GM12878 (cell line): ENCODE results near the gene GOLGA6L10. TPM values are rescaled to one million over a fixed set of nuclear protein-coding genes. Genes with fewer than 3 reads are reported as not detected.
"Not testable (repeated sequence)": the region's sequence is repeated elsewhere in the genome, so short reads cannot be mapped to it uniquely, and the experiment has no call there.

ENCODE experiments used
- ATAC-seq: fragments of 200-7000 bp; cut with Tn5 transposase; 3 replicates; pipeline ENCODE4 v1.9.1; 2020; ENCODE audit warnings: mild to moderate bottlenecking, moderate library complexity
- BruUV-seq: library from RNA; stranded (reverse); fragments of 400-500 nt; replicated peaks from 2 replicates; lab custom pipeline; 2021; lab: Mats Ljungman, UMichigan
- CTCF ChIA-PET: fragments of 300-600 bp; sonication (Branson Sonifier 250); formaldehyde crosslinking; extraction: SDS; loops from one replicate; lab custom pipeline; 2021; ENCODE audit warnings: inconsistent platforms; lab: Yijun Ruan, JAX
- POLR2A ChIA-PET: fragments of 350-600 bp; formaldehyde crosslinking; extraction: SDS; loops from one replicate; lab custom pipeline; 2021; ENCODE audit warnings: inconsistent platforms; lab: Charles Lee
- RAD21 ChIA-PET: fragments of 300-600 bp; sonication (Branson Sonifier 250); formaldehyde crosslinking; loops from one replicate; lab custom pipeline; 2023; ENCODE audit warnings: antibody characterized with exemption; ENCODE audit not compliant: unreplicated experiment; lab: Charles Lee
- SMC1A ChIA-PET: fragments of 300-600 bp; sonication (Branson Sonifier 250); formaldehyde crosslinking; loops from one replicate; lab custom pipeline; 2023; ENCODE audit not compliant: unreplicated experiment, uncharacterized antibody; lab: Charles Lee
- DNase-seq: peaks from one replicate; pipeline ENCODE4 v3.0.0-alpha.2; 2011; ENCODE audit warnings: low read depth, low spot score
- FAIRE-seq: peaks from 3 replicates; lab custom pipeline; 2011; peaks lifted over from hg19 to GRCh38; lab: Jason Lieb, UNC
- H2AFZ ChIP-seq: 2 replicates; pipeline ENCODE4 v1.6.0; 2011; ENCODE audit warnings: low read depth, low read length, control low read depth; ENCODE audit not compliant: control insufficient read depth
- H3K27ac ChIP-seq: 2 replicates; pipeline ENCODE4 v1.5.1; 2011; ENCODE audit warnings: control low read depth; ENCODE audit not compliant: control insufficient read depth, insufficient read depth
- H3K27me3 ChIP-seq, 2 experiments: replicated peaks in 1 of 2; 2 replicates each; pipeline versions ENCODE4 v1.6.0 to v1.6.1; 2011; ENCODE audit warnings: low read length in 1 of 2; ENCODE audit not compliant: control insufficient read depth in 2 of 2, insufficient read depth in 2 of 2
- H3K36me3 ChIP-seq, 2 experiments: 2 replicates each; pipeline ENCODE4 v1.5.1; 2011; ENCODE audit warnings: low read length in 1 of 2; ENCODE audit not compliant: control insufficient read depth in 2 of 2, insufficient read depth in 2 of 2
- H3K4me1 ChIP-seq: 2 replicates; pipeline ENCODE4 v1.6.1; 2011; ENCODE audit warnings: mild to moderate bottlenecking, low read length, moderate library complexity, mixed read lengths; ENCODE audit not compliant: control insufficient read depth, insufficient read depth
- H3K4me2 ChIP-seq: 2 replicates; pipeline ENCODE4 v1.6.0; 2011; ENCODE audit warnings: control low read depth; ENCODE audit not compliant: control insufficient read depth, insufficient read depth
- H3K4me3 ChIP-seq: fragments of 200-600 bp; sonication (generic); 2 replicates; pipeline ENCODE4 v1.5.1; 2016
- H3K79me2 ChIP-seq: 2 replicates; pipeline ENCODE4 v1.6.0; 2011; ENCODE audit warnings: low read length; ENCODE audit not compliant: control insufficient read depth, insufficient read depth
- H3K9ac ChIP-seq: 2 replicates; pipeline ENCODE4 v1.8.0; 2011; ENCODE audit warnings: low read length, control low read depth, mixed read lengths; ENCODE audit not compliant: control insufficient read depth, insufficient read depth
- H3K9me3 ChIP-seq: replicated peaks from 3 replicates; pipeline ENCODE4 v1.5.1; 2011; ENCODE audit warnings: mild to moderate bottlenecking, low read length; ENCODE audit not compliant: control insufficient read depth, insufficient read depth
- H4K20me1 ChIP-seq: 2 replicates; pipeline ENCODE4 v1.6.0; 2011; ENCODE audit not compliant: control insufficient read depth, insufficient read depth
- E4F1 ChIP-seq: fragments of 450-650 bp; IDR thresholded peaks from 2 replicates; pipeline ENCODE4 v1.6.1; 2018; ENCODE audit warnings: borderline replicate concordance, mild to moderate bottlenecking; ENCODE audit not compliant: partially characterized antibody
- NFIC ChIP-seq: IDR thresholded peaks from 2 replicates; pipeline ENCODE4 v1.6.1; 2012; ENCODE audit warnings: low read depth, mild to moderate bottlenecking, inconsistent platforms, low read length, moderate library complexity
- WGBS: methylation state at CpG from one replicate; pipeline ENCODE4 v1.1.6; 2016; ENCODE audit warnings: low lambda C conversion rate; ENCODE audit not compliant: insufficient replicate concordance, insufficient coverage; ENCODE audit errors: missing lambda C conversion rate; 5-methylcytosine and 5-hydroxymethylcytosine counted together
- in situ Hi-C: fragments of 300-500 bp; cut with MboI; formaldehyde crosslinking; loops from 9 replicates; pipeline ENCODE4 v1.14.3; 2018; ENCODE audit warnings: mixed read lengths
- intact Hi-C: fragments of 100-400 bp; cut with micrococcal nuclease; formaldehyde crosslinking; loops from one replicate; pipeline ENCODE4 v1.14.2; 2022; ENCODE audit not compliant: unreplicated experiment
- polyA plus RNA-seq, 11 experiments: library from polyadenylated mRNA; depleted of rRNA in 4 of 11; unstranded in 6 of 11; stranded (reverse) in 5 of 11; fragments of >200 nt; fragmentation: Nextera tagmentation in 4 of 11; fragmentation: Illumina TruSeq in 1 of 11; extraction: Ambion mirVana in 4 of 11; extraction: Trizol in 1 of 11; gene quantifications; 1 replicate in 1 of 11; 2 replicates in 10 of 11; pipeline versions ENCODE4 v1.2.1 to v1.2.3, GENCODE V29; 2011 to 2016; ENCODE audit warnings: inconsistent platforms in 2 of 11, missing spikeins in 2 of 11, low read depth in 1 of 11
- total RNA-seq, 4 experiments: library from RNA; depleted of rRNA in 3 of 4; stranded (reverse); fragments of >200 nt in 3 of 4; fragmentation: Illumina TruSeq in 1 of 4; extraction: Trizol in 1 of 4; gene quantifications; 2 replicates each; pipeline versions ENCODE4 v1.2.1 to v1.2.3, GENCODE V29; 2013 to 2021

The GOLGA6L10 gene
- total and polyA plus RNA-seq, 10 of the 15 experiments (the other 5 are each of a cell fraction or from before 2014, with no cell fraction given), result 0.68 to 6.7 (median 1.3) TPM

GRCh38 chr15:82393671-82394070, 44.4 kb upstream of the GOLGA6L10 start (continued):
- TF ChIP-seq E4F1 (no peak), NFIC (no peak)

- POLR2A ChIA-PET, FAIRE-seq, H3K79me2 ChIP-seq, ATAC-seq, H3K36me3 ChIP-seq, H3K9me3 ChIP-seq, intact Hi-C loops, H4K20me1 ChIP-seq, H3K4me1 ChIP-seq, H3K27ac ChIP-seq, CTCF ChIA-PET, H3K4me2 ChIP-seq, in situ Hi-C loops, DNase-seq, H2AFZ ChIP-seq, H3K27me3 ChIP-seq, H3K9ac ChIP-seq, H3K4me3 ChIP-seq, BruUV-seq, RAD21 ChIA-PET: not testable (repeated sequence)
- SMC1A ChIA-PET, result interaction anchor here (0.6 to 1.2 kb wide), 2 partner anchors 15 to 1501 kb away, joined by 3 to 4 read pairs; no protein-coding TSS in a partner anchor
- 100% methylated on average over 1 of the region's 1 CpG for WGBS
Measured at GRCh38 chr15:82392077-82392476, 42.8 kb upstream of the GOLGA6L10 start.

GRCh38 chr15:82390152-82390551, 40.9 kb upstream of the GOLGA6L10 start:
- CTCF ChIA-PET, FAIRE-seq, H3K4me2 ChIP-seq, H4K20me1 ChIP-seq, H3K4me1 ChIP-seq, POLR2A ChIA-PET, H3K79me2 ChIP-seq, H3K9ac ChIP-seq, H3K27me3 ChIP-seq, DNase-seq, H3K36me3 ChIP-seq, H3K9me3 ChIP-seq, BruUV-seq, ATAC-seq, H3K27ac ChIP-seq, RAD21 ChIA-PET, H3K4me3 ChIP-seq, in situ Hi-C loops, H2AFZ ChIP-seq, intact Hi-C loops, SMC1A ChIA-PET: not testable (repeated sequence)
- WGBS, result 47% methylated on average over 3 of the region's 3 CpGs

- BruUV-seq, H3K36me3 ChIP-seq, RAD21 ChIA-PET: not testable (repeated sequence)
Measured at GRCh38 chr15:82387209-82387608, 37.9 kb upstream of the GOLGA6L10 start.

More at GRCh38 chr15:82387209-82387608, 37.9 kb upstream of the GOLGA6L10 start:
- H2AFZ ChIP-seq, SMC1A ChIA-PET, ATAC-seq, in situ Hi-C loops, H3K4me1 ChIP-seq, CTCF ChIA-PET, POLR2A ChIA-PET, H4K20me1 ChIP-seq, H3K27me3 ChIP-seq, FAIRE-seq, H3K79me2 ChIP-seq, H3K9me3 ChIP-seq, H3K4me3 ChIP-seq, H3K27ac ChIP-seq, H3K9ac ChIP-seq, intact Hi-C loops, H3K4me2 ChIP-seq, DNase-seq: not testable (repeated sequence)
